ENCODE measurements around the gene WDFY2.

- TF ChIP-seq CTCF (IDR thresholded peaks at IDR 0.05; ENCODE audit: low read depth, low read length): no peak
- TF ChIP-seq EZH2phosphoT487 (IDR thresholded peaks at IDR 0.05; ENCODE audit: low read depth): no peak
Observed at GRCh38 chr13:51769455-51770127, 185.3 kb downstream of the WDFY2 start.
